GM21825 (cell line): ENCODE results near the gene INO80E.
A peak's percentile ranks its signal among the peaks of the same experiment; 100 is the strongest.

Experiments
- ATAC-seq: cut with Tn5 transposase; IDR thresholded peaks from one replicate; pipeline ENCODE4 v1.9.1; 2021; ENCODE audit warnings: mild to moderate bottlenecking, moderate library complexity; ENCODE audit not compliant: unreplicated experiment

Gene INO80E

GRCh38 chr16:29991571-29991904 lies 4.5 kb upstream of the INO80E start:
- ATAC-seq = no peak

GRCh38 chr16:29992344-29992967 lies 3.6 kb upstream of the INO80E start:
- ATAC-seq = no peak

DNA sequence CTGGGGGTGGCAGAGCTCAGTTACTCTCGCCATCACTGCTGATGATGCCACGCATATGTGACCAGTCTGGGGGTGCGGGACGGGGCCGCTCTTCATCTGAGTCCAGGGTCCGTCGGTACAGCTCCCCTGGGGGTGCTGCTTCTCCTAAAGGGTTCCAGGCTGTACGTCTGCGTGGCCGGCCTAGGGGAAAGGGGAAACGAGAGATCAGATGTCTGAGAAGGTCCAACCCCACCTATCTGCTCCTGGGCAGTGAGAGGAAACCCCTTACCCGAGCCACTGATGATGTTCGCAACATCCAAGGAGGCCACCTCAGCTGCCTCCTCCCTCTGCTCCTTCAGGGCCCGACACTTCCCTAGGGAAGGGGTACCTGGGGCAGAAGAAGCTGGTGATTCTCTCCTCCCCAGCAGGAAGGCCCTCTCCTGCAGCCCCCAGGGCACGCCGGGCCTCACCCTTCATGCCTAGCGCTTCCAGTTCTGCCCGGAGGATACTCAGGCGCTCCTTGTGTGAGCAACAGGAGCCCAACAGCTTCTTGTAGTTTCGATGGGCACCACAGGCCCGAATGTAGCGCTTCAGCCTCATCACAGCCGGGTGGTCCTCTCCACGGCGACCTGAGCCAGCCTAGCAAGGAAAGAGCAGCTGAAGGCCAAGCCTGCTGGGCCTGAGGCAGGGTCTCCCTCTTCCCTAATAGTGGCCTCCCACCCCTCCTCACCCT lies 2.7 kb upstream of the INO80E start:
- ATAC-seq = no peak

DNA sequence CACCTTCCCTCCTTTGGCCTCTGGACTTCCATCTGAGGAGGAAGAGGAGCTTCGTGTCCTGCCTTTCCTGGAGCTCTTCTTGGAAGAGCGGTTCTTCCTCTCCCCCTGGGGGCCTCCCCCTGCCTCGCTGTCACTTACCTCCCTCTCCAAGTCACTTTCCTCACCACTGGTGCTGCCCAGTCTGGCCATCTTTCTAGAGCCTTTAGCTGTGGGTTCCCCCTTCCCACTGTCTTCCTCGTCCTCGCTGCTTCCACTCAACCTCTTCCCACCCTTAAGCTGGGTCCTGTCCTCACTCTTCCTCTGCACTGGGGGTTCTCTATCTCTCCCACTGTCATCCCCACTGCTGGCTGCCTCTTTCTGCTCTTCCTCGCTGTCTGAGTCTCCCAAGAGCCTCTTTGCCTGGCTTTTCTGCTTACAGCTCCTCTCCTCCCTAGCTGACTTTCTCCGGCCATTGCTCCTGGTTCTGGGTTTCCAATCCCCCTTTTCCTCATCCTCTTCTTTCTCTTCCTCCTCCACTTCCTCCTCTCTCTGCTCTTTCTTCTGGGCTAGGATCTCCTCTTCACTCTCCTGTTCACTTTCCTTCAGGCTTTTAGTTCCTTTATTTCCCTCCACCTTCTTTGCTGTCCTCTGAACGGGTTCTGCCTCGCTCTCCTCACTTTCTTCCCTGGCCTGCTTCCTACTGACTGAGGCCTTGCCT lies 2.0 kb upstream of the INO80E start:
- ATAC-seq = no peak

DNA sequence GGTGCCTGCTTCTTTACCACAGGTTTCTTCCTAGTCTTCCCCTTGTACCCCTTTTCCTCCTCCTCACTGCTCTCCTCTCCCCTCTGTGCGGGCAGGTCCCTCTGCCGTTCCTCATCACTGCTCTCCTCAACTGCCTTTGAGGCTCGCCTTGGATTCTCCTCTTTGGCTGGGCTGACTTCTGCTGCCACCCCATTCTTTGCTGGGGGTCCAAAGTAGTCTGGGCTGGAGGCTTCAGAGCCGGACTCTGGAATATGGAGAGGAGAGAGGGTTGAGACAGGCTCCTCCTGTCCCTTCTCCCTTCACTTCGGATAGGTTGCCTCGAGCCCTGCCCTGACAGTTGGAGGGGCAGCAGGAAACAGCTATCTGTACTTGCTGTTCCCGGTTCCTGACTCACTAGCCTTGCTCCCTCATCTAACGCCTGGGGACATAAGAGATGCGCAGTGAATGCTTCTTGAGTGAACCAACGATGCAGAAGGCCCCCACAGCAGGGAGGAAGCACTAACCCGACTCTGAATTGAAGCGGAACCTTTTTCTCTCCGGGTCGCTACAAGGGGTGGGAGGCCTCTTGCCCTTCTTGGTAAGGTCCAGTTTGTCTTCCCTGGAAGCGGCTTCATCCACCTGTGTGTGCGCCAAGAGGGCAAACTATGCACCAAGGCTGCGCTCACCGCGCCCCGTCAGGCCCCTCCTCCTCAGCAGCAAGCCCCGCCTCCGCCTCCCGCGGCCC lies 1.3 kb upstream of the INO80E start:
- ATAC-seq = peak; percentile 31

- ATAC-seq = peak; percentile 32
Measured at GRCh38 chr16:29995324-29995910, 624 bp upstream of the INO80E start, which contains the start of gene HIRIP3. Gene HIRIP3, minus strand, starts transcription at chr16:29995617. Its CDS starts 12 bp downstream, at chr16:29995605.

GRCh38 chr16:29996766-29997250 lies 767 bp downstream of the INO80E start:
- no peak for ATAC-seq

DNA sequence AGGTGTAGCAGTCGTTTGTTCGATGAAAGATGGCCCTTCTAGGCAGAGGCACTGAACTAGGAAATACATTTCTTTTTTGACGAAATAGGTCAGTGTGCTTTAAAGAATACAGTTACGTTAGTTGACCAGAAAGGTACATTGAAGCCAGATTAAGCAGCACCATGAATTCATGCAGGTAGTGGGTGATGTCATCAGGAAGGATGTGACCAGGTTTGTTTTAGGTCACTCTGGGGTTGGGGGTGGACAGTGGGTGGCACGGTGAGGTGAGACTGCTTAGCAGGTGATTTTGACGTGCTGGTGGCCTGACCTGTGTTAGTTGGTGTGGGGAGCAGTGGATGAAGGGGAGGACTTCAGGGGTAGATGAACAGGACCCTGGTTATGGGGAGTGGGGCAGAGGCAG lies 3.6 kb downstream of the INO80E start:
- ATAC-seq = no peak

- no peak for ATAC-seq
Measured at GRCh38 chr16:30000735-30001631, 4.9 kb downstream of the INO80E start.

- no peak for ATAC-seq
Measured at GRCh38 chr16:30002614-30003346, 6.7 kb downstream of the INO80E start.

- ATAC-seq = no peak
Measured at GRCh38 chr16:30003670-30004423, 7.8 kb downstream of the INO80E start.

DNA sequence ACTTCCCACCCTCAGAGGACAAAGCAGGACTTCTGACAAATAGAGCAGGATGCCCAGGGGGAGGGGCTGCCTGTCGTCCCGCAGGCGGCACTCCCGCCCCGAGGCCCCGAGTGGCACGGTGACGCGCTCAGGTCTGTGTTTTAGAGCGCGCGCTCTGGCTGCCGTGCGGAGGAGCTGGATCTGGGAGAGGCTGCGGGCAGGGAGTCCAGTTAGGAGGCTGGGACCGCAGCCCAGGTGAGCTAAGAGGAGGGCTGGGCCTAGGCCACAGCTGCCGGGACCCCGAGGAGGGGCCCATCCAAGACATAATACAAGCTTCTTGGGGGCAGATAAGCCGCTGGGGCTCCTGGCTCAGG lies 8.4 kb downstream of the INO80E start:
- no peak for ATAC-seq

DNA sequence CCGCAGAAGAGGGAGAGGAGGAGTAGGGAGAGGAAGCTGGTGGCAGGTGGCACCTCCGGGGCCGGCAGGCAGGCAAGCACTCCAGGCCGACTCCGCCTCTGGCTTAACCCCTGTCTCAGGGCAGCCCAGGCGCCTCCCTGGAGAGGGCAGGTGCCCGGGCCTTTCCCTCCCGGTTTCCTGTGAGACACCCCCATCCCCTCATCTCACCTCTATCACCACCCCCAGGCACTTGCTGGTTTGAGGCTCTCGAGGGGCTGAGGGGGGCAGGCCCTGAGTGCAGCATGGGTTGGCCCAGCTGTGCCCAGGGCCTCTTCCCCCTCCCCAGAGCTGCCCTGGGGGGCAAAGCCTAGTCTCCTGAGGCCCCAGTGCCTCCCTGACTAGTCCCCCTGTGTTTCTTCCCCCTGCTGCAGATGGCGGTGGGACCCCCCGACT lies 8.8 kb downstream of the INO80E start:
- ATAC-seq = no peak

GRCh38 chr16:30005341-30006094 lies 9.5 kb downstream of the INO80E start:
- ATAC-seq = no peak

DNA sequence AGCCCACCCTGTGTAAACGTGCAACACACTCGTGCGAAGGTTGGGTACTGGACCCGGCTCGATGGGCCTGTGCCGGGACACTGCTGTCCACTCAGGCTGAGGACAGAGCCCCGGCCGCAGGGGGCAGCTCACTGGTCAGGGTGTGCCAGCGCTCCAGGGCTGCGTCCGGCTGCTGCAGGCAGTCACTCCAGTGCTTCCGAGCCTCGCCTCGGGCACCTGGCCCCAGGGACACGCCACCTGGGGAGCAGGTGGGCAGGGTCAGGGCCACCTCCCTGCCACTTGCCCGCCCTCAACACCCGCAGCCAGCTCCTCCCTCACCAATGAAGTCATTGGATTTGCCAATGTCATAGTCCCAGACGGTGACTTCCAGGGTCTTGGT lies 10.0 kb downstream of the INO80E start:
- ATAC-seq = no peak

DNA sequence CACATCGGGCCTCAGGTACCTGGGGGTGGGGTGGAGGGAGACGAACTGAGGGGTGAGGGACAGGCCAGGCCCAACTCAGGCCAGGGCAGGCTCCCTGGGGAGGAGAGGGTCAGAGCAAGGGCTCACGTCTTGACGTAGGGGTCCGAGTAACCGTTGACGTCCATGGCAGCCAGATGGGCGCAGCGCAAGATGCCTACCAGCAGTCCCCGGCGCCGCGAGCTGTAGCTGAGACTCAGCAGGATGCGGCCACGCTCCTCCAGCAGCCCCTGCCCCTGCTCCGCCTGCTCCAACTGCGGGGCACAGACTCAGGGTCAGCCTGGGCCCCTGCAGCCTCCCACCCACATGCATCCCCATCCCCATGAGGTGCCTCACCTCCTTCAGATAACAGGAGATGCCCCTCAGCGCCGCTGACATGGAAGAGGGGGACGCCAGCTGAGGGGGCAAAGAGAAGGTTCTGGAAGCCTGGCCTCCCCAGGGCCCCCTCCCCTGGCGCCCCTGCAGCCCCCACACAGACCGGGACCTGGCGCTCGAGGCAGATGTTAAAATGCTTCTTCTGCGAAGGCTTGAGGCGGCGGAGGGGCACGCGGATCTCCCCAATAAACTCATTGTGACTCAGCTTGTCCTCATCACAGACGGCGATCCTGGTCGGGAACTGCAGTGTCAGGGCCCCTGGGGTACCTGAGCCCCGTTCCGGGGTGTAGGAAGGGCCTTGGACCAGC lies 10.8 kb downstream of the INO80E start:
- ATAC-seq = no peak

DNA sequence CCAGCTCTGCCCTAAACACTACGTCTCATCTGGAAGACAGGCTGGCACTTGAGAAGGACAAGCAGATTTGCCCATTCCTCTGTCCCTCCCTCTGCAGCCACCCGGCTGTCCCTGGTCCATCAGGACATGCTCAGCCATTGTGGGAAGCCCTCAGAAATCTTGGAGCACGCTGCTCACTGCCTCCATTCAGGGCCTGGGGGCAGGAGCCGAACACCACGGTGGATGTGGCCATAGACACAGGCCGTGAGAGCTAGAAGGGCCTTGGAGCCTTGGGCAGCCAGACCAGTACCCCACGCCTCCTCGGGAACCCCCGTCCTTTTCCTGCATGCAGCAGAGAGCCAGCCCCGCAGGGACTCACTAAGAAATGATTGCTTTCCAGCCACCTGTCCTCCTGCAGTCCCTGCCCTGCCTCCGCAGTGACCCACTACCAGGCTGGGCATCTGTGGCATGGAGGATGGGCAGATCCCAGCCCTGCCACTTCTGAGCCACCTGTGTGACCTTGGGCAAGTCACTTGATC lies 11.4 kb downstream of the INO80E start:
- no peak for ATAC-seq
